ENCODE data around the gene GNGT1. TPM values are rescaled to one million over a fixed set of nuclear protein-coding genes. Genes with fewer than 3 reads are reported as not detected.
A peak's percentile ranks its signal among the peaks of the same experiment; 100 is the strongest.

Gene GNGT1
- total RNA-seq, 4 donors from 2014 or later, result not detected

DNA sequence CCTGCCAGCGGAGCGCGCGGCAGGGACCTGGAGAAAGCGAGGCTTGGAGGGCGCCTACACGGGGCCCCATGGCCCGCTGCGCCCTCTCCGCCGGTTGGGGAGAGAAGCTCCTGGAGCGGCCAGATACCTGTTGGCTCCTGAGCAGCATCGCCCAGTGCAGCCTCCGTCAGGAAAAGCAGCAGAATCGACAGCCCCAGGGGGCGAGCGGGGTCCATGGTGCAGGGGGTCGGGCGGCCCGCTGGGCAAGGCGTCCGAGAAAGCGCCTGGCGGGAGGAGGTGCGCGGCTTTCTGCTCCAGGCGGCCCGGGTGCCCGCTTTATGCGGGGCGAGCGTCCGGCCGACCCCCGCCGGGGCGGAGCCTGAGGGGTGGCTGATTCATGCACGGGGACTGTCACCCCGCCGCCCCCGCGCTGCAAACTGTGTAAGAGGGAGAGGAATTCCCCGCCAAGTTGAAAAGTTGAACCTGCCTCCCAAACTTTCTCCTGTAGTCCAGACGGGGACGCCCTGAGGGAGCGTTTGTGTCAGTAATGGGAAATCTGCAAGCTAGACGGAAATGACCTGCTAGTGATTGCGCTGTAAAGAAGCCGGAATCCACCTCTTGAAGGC lies 15.8 kb upstream of the GNGT1 start, which contains the start of gene TFPI2:
TSS of gene TFPI2 (minus strand) at position 290 of the 605 bp plus-strand sequence. CDS start at position 215, 75 bp downstream.
- H3K27me3 ChIP-seq, result peaks cover 0 to 31% (median 1%) of the 10 kb centered on the region in 4 donors
- no peaks in the 10 kb centered on the region for H3K9me3 ChIP-seq
- intact Hi-C loops (cut with DNase I), result no loop called here
- H3K4me1 ChIP-seq, result peaks cover 0 to 19% (median 4%) of the 10 kb centered on the region in 3 donors
- peak within 1 kb of the TSS; percentile 25 to 68 (median 48) for H3K4me3 ChIP-seq
- H3K36me3 ChIP-seq, result no peaks in the 10 kb centered on the region
- no peak for TF ChIP-seq POLR2A (IDR thresholded peaks at IDR 0.05)
- TF ChIP-seq, protein P1, sequence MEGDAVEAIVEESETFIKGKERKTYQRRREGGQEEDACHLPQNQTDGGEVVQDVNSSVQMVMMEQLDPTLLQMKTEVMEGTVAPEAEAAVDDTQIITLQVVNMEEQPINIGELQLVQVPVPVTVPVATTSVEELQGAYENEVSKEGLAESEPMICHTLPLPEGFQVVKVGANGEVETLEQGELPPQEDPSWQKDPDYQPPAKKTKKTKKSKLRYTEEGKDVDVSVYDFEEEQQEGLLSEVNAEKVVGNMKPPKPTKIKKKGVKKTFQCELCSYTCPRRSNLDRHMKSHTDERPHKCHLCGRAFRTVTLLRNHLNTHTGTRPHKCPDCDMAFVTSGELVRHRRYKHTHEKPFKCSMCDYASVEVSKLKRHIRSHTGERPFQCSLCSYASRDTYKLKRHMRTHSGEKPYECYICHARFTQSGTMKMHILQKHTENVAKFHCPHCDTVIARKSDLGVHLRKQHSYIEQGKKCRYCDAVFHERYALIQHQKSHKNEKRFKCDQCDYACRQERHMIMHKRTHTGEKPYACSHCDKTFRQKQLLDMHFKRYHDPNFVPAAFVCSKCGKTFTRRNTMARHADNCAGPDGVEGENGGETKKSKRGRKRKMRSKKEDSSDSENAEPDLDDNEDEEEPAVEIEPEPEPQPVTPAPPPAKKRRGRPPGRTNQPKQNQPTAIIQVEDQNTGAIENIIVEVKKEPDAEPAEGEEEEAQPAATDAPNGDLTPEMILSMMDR (IDR thresholded peaks at IDR 0.05), result no peak
- DNase-seq, result no peak
- peak within 1 kb of the TSS in 1 of 4 donors; percentile 18 for H3K27ac ChIP-seq
- 2 to 4% methylated on average over 9 to 15 of the region's 49 CpGs for WGBS, 2 donors

DNA sequence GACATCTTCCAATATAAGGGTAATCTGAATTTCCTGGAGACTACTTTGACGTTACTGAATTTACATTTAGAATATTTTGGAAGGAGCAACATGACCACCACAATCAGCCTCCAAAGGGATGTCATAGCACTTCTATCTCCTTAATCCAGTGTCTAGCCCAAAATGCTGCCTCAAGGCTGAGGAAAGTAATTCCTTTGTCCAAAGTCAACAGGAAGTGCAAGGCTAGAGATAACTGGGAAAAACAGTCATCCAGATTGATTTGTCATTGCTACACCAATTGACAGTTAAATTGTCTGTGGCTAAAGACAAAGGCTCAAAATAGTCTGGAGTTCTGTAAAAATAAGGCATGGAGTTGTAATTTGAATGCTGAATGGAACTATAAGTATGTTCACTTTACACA lies 11.9 kb upstream of the GNGT1 start:
- Histone ChIP-seq H3K4me3 (no peak overlapping the region), H3K36me3 (no peaks in the 10 kb centered on the region), H3K27me3 (peaks cover 0 to 21% (median 1%) of the 10 kb centered on the region in 4 donors), H3K9me3 (no peaks in the 10 kb centered on the region), H3K27ac (no peak overlapping the region), H3K4me1 (peaks cover 0 to 19% (median 4%) of the 10 kb centered on the region in 3 donors)
- DNase-seq, result no peak
- intact Hi-C loops (cut with DNase I), result no loop called here
- 80 to 85% methylated on average over 1 of the region's 1 CpG for WGBS, 2 donors
- TF ChIP-seq POLR2A (IDR thresholded peaks at IDR 0.05), result no peak
- TF ChIP-seq, protein P1 (IDR thresholded peaks at IDR 0.05), result no peak

DNA sequence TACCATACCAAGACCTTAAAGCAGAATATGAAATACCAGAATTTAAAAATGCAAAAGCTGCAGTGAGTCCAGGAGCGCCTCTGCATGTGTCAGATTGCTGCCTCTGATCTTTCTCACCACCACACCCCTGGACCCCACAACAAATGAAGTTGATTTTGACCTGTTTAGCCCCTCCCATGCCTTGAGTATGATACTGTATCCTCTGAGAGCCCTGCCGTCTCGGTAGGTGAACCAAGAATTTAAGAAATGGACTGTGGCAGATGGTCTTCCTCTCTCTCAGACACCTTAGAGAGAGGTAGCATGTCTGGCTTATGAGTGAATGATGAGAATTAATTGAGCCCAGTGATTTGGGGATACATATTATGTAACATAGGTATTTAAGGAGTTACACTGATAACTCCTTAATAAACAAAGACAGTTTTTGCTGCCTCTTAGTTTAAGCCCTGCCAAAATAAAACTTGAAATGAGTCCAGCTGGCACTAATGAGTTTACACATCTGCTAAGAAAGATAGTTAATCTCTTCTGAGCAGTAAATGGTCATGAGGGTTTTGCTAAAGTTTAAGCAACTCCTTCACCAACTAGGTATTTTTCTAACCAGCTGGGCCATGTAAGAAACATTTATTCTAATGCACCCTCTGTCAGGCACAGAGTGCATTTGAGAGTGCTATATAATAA lies 11.3 kb upstream of the GNGT1 start:
- no peaks in the 10 kb centered on the region for H3K36me3 ChIP-seq
- peaks cover 0 to 15% (median 4%) of the 10 kb centered on the region in 3 donors for H3K4me1 ChIP-seq
- DNase-seq, result no peak
- TF ChIP-seq, protein P1 (IDR thresholded peaks at IDR 0.05), result no peak
- TF ChIP-seq POLR2A (IDR thresholded peaks at IDR 0.05), result no peak
- H3K27ac ChIP-seq, result no peak overlapping the region
- H3K27me3 ChIP-seq, result peaks cover 0 to 15% (median 1%) of the 10 kb centered on the region in 4 donors
- no peak overlapping the region for H3K4me3 ChIP-seq
- 58 to 70% methylated on average over 3 of the region's 3 CpGs for whole genome bisulfite sequencing, 2 donors
- intact Hi-C loops (cut with DNase I), result no loop called here
- no peaks in the 10 kb centered on the region for H3K9me3 ChIP-seq

DNA sequence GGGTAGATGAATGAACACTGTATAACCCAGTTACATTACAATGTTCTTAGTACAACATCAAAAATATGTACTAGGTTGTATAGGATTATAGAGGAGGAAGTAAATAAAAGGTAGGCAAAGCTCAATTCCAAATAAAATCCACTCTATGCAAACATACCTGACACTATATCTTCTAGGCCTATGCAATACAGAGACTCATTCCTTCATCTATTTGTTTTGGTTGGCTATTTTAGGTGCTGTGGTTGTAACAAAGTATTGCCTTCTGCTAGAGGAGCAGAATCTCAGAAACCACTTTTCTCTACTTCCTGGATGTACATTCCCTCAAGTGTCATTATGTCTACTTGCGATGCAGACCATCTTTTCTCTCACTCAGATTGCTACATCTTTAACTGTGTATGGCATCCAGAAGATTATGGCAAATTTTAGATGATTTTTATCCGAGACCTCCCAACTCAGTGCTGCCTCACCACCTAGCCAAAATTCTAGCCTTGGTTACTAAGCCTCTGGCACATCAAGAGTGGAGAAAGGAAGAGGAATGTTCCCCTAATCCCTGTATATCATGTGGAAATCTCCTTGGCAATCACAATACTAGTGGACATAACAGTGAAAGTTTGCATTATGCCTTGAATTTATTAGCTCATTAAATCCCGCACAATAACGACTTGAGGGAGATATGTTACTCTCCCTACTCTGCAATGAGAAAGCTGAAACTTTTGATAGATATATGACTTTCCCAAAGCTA lies 10.3 kb upstream of the GNGT1 start:
- intact Hi-C loops (cut with DNase I), result no loop called here
- 66 to 81% methylated on average over 4 of the region's 4 CpGs for WGBS, 2 donors
- peaks cover 0 to 6% (median 0%) of the 10 kb centered on the region in 3 donors for H3K4me1 ChIP-seq
- H3K4me3 ChIP-seq, result no peak overlapping the region
- no peaks in the 10 kb centered on the region for H3K9me3 ChIP-seq
- H3K27me3 ChIP-seq, result peaks cover 0 to 5% (median 0%) of the 10 kb centered on the region in 4 donors
- H3K27ac ChIP-seq, result no peak overlapping the region
- no peak for DNase-seq
- H3K36me3 ChIP-seq, result no peaks in the 10 kb centered on the region
- TF ChIP-seq, protein P1 (IDR thresholded peaks at IDR 0.05), result no peak
- no peak for TF ChIP-seq POLR2A (IDR thresholded peaks at IDR 0.05)

DNA sequence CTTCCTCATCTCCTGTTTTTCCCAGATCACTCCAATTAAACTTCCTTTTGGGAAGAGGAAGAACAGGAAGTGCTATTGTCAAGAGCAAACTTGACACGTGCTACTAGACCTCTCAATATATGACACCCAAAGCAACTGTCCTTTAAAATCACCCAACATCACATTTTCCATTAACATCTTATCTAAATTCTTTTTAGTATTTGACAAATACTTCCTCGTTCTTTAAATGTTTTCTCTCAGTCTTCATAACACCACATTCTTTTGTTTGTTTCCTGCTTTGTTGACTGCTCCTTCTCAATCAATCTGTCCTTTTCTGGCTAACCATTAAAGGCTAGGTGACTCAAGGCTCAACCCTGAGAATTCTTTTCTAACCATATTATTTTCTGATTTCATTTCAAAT lies 8.7 kb upstream of the GNGT1 start:
- no peak for DNase-seq
- no peaks in the 10 kb centered on the region for H3K27me3 ChIP-seq
- 53 to 63% methylated on average over 2 of the region's 2 CpGs for WGBS, 2 donors
- no peak overlapping the region for H3K27ac ChIP-seq
- peaks cover 0 to 5% (median 0%) of the 10 kb centered on the region in 3 donors for H3K4me1 ChIP-seq
- intact Hi-C loops (cut with DNase I), result no loop called here
- H3K4me3 ChIP-seq, result no peak overlapping the region
- H3K9me3 ChIP-seq, result no peaks in the 10 kb centered on the region
- TF ChIP-seq, protein P1 (IDR thresholded peaks at IDR 0.05), result no peak
- TF ChIP-seq POLR2A (IDR thresholded peaks at IDR 0.05), result no peak
- no peaks in the 10 kb centered on the region for H3K36me3 ChIP-seq
